ENCODE results near the gene CACNA2D3.

The CACNA2D3 gene

GRCh38 chr3:54137311-54137710 is 15.0 kb downstream of the CACNA2D3 start:
- H3K4me3 ChIP-seq (ENCODE audit: low read length), result no peak overlapping the region
- no CpG with 5 or more reads among the region's 5 CpGs for WGBS (ENCODE audit: extremely low coverage, insufficient coverage, low lambda C conversion rate)
- no peak overlapping the region for H2BK120ac ChIP-seq (ENCODE audit: low read depth, low read length)
- H3K4me2 ChIP-seq (ENCODE audit: low read length), result no peak overlapping the region
- H3K27me3 ChIP-seq (ENCODE audit: insufficient read depth, low read length, poor library complexity), result no peaks in the 10 kb centered on the region
- no peak overlapping the region for H4K5ac ChIP-seq (ENCODE audit: low read length)
- H3K4me1 ChIP-seq (ENCODE audit: control insufficient read depth, low read depth, low read length), result no peaks in the 10 kb centered on the region
- no peak overlapping the region for H2AK5ac ChIP-seq (ENCODE audit: low read length)
- H3K27ac ChIP-seq (ENCODE audit: low read depth, low read length), result no peak overlapping the region
- no peak overlapping the region for H3K9ac ChIP-seq (ENCODE audit: low read length)
- DNase-seq, result no peak
- no peak overlapping the region for H3K56ac ChIP-seq (ENCODE audit: low read length)
- no peak overlapping the region for H3K4ac ChIP-seq (ENCODE audit: low read depth, low read length)
- no peak overlapping the region for H3K23ac ChIP-seq (ENCODE audit: low read length)
- no peaks in the 10 kb centered on the region for H3K79me2 ChIP-seq (ENCODE audit: control insufficient read depth, insufficient read depth, low read length)
- no peak overlapping the region for H2BK5ac ChIP-seq (ENCODE audit: low read length)
- no peak overlapping the region for H3K18ac ChIP-seq (ENCODE audit: low read length)
- H4K8ac ChIP-seq (ENCODE audit: low read depth, low read length), result no peak overlapping the region
- no peak overlapping the region for H2BK15ac ChIP-seq (replicated peaks; ENCODE audit: low read depth)
- H3K36me3 ChIP-seq (ENCODE audit: control insufficient read depth, insufficient read depth, low read length), result no peaks in the 10 kb centered on the region
- no peaks in the 10 kb centered on the region for H3K79me1 ChIP-seq (ENCODE audit: low read length)

GRCh38 chr3:54138937-54139547 is 16.7 kb downstream of the CACNA2D3 start:
- Histone ChIP-seq H3K9ac (ENCODE audit: low read length) (no peak overlapping the region), H3K79me2 (ENCODE audit: control insufficient read depth, insufficient read depth, low read length) (no peaks in the 10 kb centered on the region), H3K79me1 (ENCODE audit: low read length) (no peaks in the 10 kb centered on the region), H2BK15ac (replicated peaks; ENCODE audit: low read depth) (no peak overlapping the region), H3K4me1 (ENCODE audit: control insufficient read depth, low read depth, low read length) (no peaks in the 10 kb centered on the region), H3K56ac (ENCODE audit: low read length) (no peak overlapping the region), H4K5ac (ENCODE audit: low read length) (no peak overlapping the region), H2BK120ac (ENCODE audit: low read depth, low read length) (no peak overlapping the region), H4K8ac (ENCODE audit: low read depth, low read length) (no peak overlapping the region), H3K18ac (ENCODE audit: low read length) (no peak overlapping the region), H3K27ac (ENCODE audit: low read depth, low read length) (no peak overlapping the region), H3K4me3 (ENCODE audit: low read length) (no peak overlapping the region), H3K27me3 (ENCODE audit: insufficient read depth, low read length, poor library complexity) (no peaks in the 10 kb centered on the region), H3K36me3 (ENCODE audit: control insufficient read depth, insufficient read depth, low read length) (no peaks in the 10 kb centered on the region), H2AK5ac (ENCODE audit: low read length) (no peak overlapping the region), H3K4ac (ENCODE audit: low read depth, low read length) (no peak overlapping the region), H3K23ac (ENCODE audit: low read length) (no peak overlapping the region), H2BK5ac (ENCODE audit: low read length) (no peak overlapping the region), H3K4me2 (ENCODE audit: low read length) (no peak overlapping the region)
- no peak for DNase-seq
- no CpG with 5 or more reads among the region's 9 CpGs for WGBS (ENCODE audit: extremely low coverage, insufficient coverage, low lambda C conversion rate)

- no peak overlapping the region for H3K23ac ChIP-seq (ENCODE audit: low read length)
- no peak overlapping the region for H4K8ac ChIP-seq (ENCODE audit: low read depth, low read length)
- no peak overlapping the region for H4K5ac ChIP-seq (ENCODE audit: low read length)
- H3K27me3 ChIP-seq (ENCODE audit: insufficient read depth, low read length, poor library complexity), result no peaks in the 10 kb centered on the region
- H3K4me1 ChIP-seq (ENCODE audit: control insufficient read depth, low read depth, low read length), result no peaks in the 10 kb centered on the region
- no peak overlapping the region for H2BK120ac ChIP-seq (ENCODE audit: low read depth, low read length)
- no peak overlapping the region for H2BK5ac ChIP-seq (ENCODE audit: low read length)
- H3K18ac ChIP-seq (ENCODE audit: low read length), result no peak overlapping the region
- DNase-seq, result no peak
- H3K9ac ChIP-seq (ENCODE audit: low read length), result no peak overlapping the region
- H2BK15ac ChIP-seq (replicated peaks; ENCODE audit: low read depth), result no peak overlapping the region
- no peak overlapping the region for H2AK5ac ChIP-seq (ENCODE audit: low read length)
- H3K36me3 ChIP-seq (ENCODE audit: control insufficient read depth, insufficient read depth, low read length), result no peaks in the 10 kb centered on the region
- H3K4me3 ChIP-seq (ENCODE audit: low read length), result no peak overlapping the region
- no CpG with 5 or more reads among the region's 4 CpGs for WGBS (ENCODE audit: extremely low coverage, insufficient coverage, low lambda C conversion rate)
- no peaks in the 10 kb centered on the region for H3K79me1 ChIP-seq (ENCODE audit: low read length)
- H3K56ac ChIP-seq (ENCODE audit: low read length), result no peak overlapping the region
- no peak overlapping the region for H3K4me2 ChIP-seq (ENCODE audit: low read length)
- H3K4ac ChIP-seq (ENCODE audit: low read depth, low read length), result no peak overlapping the region
- H3K79me2 ChIP-seq (ENCODE audit: control insufficient read depth, insufficient read depth, low read length), result no peaks in the 10 kb centered on the region
- no peak overlapping the region for H3K27ac ChIP-seq (ENCODE audit: low read depth, low read length)
Observed at GRCh38 chr3:54139630-54140029, 17.3 kb downstream of the CACNA2D3 start.

- H3K23ac ChIP-seq (ENCODE audit: low read length), result no peak overlapping the region
- H2BK15ac ChIP-seq (replicated peaks; ENCODE audit: low read depth), result no peak overlapping the region
- no peak overlapping the region for H3K9ac ChIP-seq (ENCODE audit: low read length)
- no peak overlapping the region for H3K4ac ChIP-seq (ENCODE audit: low read depth, low read length)
- no peak overlapping the region for H2BK120ac ChIP-seq (ENCODE audit: low read depth, low read length)
- H3K27ac ChIP-seq (ENCODE audit: low read depth, low read length), result no peak overlapping the region
- H4K5ac ChIP-seq (ENCODE audit: low read length), result no peak overlapping the region
- no peaks in the 10 kb centered on the region for H3K79me2 ChIP-seq (ENCODE audit: control insufficient read depth, insufficient read depth, low read length)
- DNase-seq, result no peak
- H3K4me3 ChIP-seq (ENCODE audit: low read length), result no peak overlapping the region
- no peaks in the 10 kb centered on the region for H3K36me3 ChIP-seq (ENCODE audit: control insufficient read depth, insufficient read depth, low read length)
- H4K8ac ChIP-seq (ENCODE audit: low read depth, low read length), result no peak overlapping the region
- H2AK5ac ChIP-seq (ENCODE audit: low read length), result no peak overlapping the region
- no CpG with 5 or more reads among the region's 2 CpGs for WGBS (ENCODE audit: extremely low coverage, insufficient coverage, low lambda C conversion rate)
- H3K4me2 ChIP-seq (ENCODE audit: low read length), result no peak overlapping the region
- no peak overlapping the region for H3K56ac ChIP-seq (ENCODE audit: low read length)
- no peaks in the 10 kb centered on the region for H3K27me3 ChIP-seq (ENCODE audit: insufficient read depth, low read length, poor library complexity)
- H3K79me1 ChIP-seq (ENCODE audit: low read length), result no peaks in the 10 kb centered on the region
- H2BK5ac ChIP-seq (ENCODE audit: low read length), result no peak overlapping the region
- H3K4me1 ChIP-seq (ENCODE audit: control insufficient read depth, low read depth, low read length), result no peaks in the 10 kb centered on the region
- no peak overlapping the region for H3K18ac ChIP-seq (ENCODE audit: low read length)
Observed at GRCh38 chr3:54144284-54144683, 21.9 kb downstream of the CACNA2D3 start.

- DNase-seq, result peak; percentile 59
- no CpG with 5 or more reads among the region's 14 CpGs for WGBS (ENCODE audit: extremely low coverage, insufficient coverage, low lambda C conversion rate)
Observed at GRCh38 chr3:54146506-54147239, 24.3 kb downstream of the CACNA2D3 start.

More at GRCh38 chr3:54146506-54147239, 24.3 kb downstream of the CACNA2D3 start:
- Histone ChIP-seq H3K9ac (ENCODE audit: low read length) (no peak overlapping the region), H2BK5ac (ENCODE audit: low read length) (no peak overlapping the region), H3K4me1 (ENCODE audit: control insufficient read depth, low read depth, low read length) (no peaks in the 10 kb centered on the region), H2BK120ac (ENCODE audit: low read depth, low read length) (no peak overlapping the region), H4K5ac (ENCODE audit: low read length) (no peak overlapping the region), H3K18ac (ENCODE audit: low read length) (no peak overlapping the region), H3K56ac (ENCODE audit: low read length) (no peak overlapping the region), H3K36me3 (ENCODE audit: control insufficient read depth, insufficient read depth, low read length) (no peaks in the 10 kb centered on the region), H3K4ac (ENCODE audit: low read depth, low read length) (no peak overlapping the region), H2BK15ac (replicated peaks; ENCODE audit: low read depth) (no peak overlapping the region), H4K8ac (ENCODE audit: low read depth, low read length) (no peak overlapping the region), H3K27me3 (ENCODE audit: insufficient read depth, low read length, poor library complexity) (no peaks in the 10 kb centered on the region), H3K27ac (ENCODE audit: low read depth, low read length) (no peak overlapping the region), H3K79me1 (ENCODE audit: low read length) (no peaks in the 10 kb centered on the region), H3K23ac (ENCODE audit: low read length) (no peak overlapping the region), H3K79me2 (ENCODE audit: control insufficient read depth, insufficient read depth, low read length) (no peaks in the 10 kb centered on the region), H3K4me2 (ENCODE audit: low read length) (no peak overlapping the region), H2AK5ac (ENCODE audit: low read length) (no peak overlapping the region), H3K4me3 (ENCODE audit: low read length) (no peak overlapping the region)
